Gastrocnemius medialis (tissue), 4 donors: ENCODE data around the gene DPYD.

Experiments used
- CTCF ChIP-seq, 5 experiments: fragments of 450-650 bp in 3 of 5; fragments of 200-600 bp in 2 of 5; sonication (generic) in 2 of 5; IDR thresholded peaks in 4 of 5; conservative IDR thresholded peaks in 1 of 5; 1 replicate in 4 of 5; 2 replicates in 1 of 5; pipeline ENCODE4 v1.5.1; 2016 to 2019; ENCODE audit warnings: antibody characterized with exemption in 5 of 5, mild to moderate bottlenecking in 3 of 5, moderate library complexity in 3 of 5
- POLR2A ChIP-seq, 2 donors: fragments of 450-650 bp; IDR thresholded peaks; one replicate each; pipeline ENCODE4 v1.6.1; 2017; ENCODE audit warnings: antibody characterized with exemption in 2 of 2, mild to moderate bottlenecking in 2 of 2, moderate library complexity in 2 of 2

- TF ChIP-seq POLR2A (IDR thresholded peaks at IDR 0.05) (no peak), CTCF (IDR thresholded peaks at IDR 0.05 in 4 of 5, conservative IDR thresholded peaks at IDR 0.05 in 1 of 5) (no peak)
Measured at GRCh38 chr1:97553971-97554370, 366.9 kb downstream of the DPYD start.
